ENCODE measurements around the gene CTSF.
A peak's percentile ranks its signal among the peaks of the same experiment; 100 is the strongest.
"Not testable (repeated sequence)": the region's sequence is repeated elsewhere in the genome, so short reads cannot be mapped to it uniquely, and the experiment has no call there.

Gene CTSF

GRCh38 chr11:66561178-66561974 lies 7.0 kb downstream of the CTSF start:
- intact Hi-C loops (cut with DNase I) = no loop called here
- no peak for DNase-seq

DNA sequence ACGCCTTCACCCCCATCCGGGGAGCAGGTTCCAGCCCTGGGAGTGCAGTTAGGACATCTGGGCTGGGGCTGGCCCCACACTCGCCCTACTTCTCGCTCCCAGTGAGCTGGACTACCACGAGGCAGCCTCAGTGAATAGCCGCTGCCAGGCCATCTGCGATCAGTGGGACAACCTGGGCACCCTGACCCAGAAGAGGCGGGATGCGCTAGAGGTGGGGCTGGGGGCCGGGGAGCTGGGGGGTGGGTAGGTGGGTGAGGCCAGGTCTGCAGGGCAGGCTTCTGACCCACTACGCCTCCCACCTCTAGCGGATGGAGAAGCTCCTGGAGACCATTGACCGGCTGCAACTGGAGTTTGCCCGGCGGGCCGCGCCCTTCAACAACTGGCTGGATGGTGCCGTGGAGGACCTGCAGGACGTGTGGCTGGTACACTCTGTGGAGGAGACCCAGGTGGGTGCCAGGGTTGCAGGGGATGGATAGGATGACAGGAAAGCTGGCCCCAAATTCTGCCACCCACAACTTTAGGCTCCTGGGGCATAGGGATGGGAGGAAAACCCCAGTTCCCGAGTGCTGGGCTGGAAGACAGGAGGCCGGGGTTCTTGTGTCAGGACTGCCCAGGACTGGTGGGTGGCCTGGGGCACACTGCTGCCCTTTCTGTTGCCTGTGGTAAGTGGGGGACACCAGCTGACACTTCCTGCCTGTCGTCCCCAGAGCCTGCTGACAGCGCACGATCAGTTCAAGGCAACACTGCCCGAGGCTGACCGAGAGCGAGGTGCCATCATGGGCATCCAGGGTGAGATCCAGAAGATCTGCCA lies 8.3 kb downstream of the CTSF start:
- DNase-seq = no peak
- intact Hi-C loops (cut with DNase I) = no loop called here

DNA sequence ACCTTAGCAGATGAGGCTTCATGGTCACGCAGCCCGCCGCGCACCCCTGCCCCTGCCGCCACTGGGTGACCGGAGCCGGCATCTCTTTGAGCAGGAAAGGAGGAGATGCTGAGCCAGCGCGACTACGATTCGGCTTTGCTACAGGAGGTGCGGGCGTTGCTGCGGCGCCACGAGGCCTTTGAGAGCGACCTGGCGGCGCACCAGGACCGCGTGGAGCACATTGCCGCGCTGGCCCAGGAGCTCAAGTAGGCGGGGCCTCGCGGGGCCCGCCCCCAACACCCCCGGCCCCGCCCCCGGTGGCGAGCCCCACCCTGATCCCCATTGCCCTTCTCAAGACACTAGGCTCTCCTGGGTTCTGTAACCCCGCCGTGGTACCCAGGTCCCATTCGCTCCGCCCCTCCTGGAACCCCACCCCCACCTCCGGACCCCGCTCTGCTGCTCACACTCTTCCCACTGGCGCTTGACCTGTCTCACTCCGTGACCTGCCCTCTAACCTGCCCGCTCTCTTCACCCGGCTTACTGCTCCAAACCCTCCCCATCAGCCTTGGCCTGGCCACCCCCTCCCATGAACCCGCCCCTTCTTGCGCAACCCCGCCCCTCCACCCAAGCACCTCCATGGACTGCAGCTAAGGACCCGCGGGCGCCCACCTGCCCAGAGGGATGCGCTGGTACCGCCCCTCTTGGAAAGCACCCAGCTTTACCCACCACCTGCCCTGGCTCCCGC lies 9.1 kb downstream of the CTSF start:
- DNase-seq = peak in 1 of 10 donors; percentile 89
- intact Hi-C loops (cut with DNase I) = no loop called here

DNA sequence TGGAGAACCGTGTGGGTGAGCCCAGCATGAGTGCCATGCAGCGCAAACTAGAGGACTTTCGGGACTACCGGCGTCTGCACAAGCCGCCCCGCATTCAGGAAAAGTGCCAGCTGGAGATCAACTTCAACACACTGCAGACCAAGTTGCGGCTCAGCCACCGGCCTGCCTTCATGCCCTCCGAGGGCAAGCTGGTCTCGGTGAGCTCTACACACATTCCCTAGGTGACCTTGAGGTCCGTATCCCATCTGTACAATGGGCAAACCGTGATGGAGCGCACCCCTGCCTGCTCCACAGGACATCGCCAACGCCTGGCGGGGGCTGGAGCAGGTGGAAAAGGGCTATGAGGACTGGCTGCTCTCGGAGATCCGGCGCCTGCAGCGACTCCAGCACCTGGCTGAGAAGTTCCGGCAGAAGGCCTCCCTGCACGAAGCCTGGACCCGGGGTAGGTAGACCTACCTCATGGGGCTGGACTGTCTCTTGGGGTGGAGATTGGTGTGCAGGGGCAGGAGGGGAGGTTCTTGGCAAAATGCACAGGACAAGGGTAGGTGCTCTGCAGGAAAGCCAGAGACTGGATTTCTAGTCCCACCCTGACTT lies 10.6 kb downstream of the CTSF start:
- no peak for DNase-seq
- intact Hi-C loops (cut with DNase I) = no loop called here

DNA sequence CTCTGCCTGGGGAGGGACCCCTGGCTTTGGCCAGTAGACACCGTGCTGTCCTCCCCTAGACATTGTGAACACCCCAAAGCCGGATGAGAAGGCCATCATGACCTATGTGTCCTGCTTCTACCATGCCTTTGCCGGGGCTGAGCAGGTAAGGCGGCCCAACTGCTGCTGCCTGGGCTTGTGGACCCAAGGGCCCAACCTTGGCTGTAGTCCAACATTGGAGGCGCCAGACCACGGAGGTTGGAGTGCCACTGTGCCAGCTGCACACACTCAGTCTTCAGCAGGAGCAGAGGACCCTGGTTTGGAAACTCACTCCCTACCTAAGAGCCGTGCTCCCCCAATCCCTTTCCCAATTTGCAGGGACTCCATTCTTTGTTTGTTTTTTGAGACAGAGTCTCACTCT lies 12.3 kb downstream of the CTSF start:
- intact Hi-C loops (cut with DNase I) = no loop called here
- no peak for DNase-seq

GRCh38 chr11:66555416-66555815 lies 13.0 kb downstream of the CTSF start:
- intact Hi-C loops (cut with DNase I) = no loop called here
- DNase-seq = no peak

DNA sequence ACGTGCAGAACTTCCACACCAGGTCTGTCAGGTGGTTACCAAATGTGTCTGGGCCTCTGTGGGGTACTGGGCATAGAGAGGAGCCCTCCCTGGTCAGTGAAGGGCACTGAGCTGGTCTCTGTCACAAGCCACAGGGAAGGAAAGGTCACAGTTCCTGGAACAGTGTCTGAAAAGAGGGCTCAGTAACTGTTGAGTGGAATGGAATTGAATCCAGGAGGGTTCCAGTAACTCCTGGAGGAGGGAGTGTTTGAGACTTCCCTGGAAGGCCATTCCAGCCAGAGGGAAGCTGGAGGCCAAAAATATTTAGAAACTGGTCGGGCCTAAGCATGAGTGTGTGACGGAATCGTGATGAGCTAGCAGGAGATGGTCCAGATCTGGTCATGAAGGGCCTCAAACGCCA lies 13.8 kb downstream of the CTSF start:
- no peak for DNase-seq
- intact Hi-C loops (cut with DNase I) = no loop called here

DNA sequence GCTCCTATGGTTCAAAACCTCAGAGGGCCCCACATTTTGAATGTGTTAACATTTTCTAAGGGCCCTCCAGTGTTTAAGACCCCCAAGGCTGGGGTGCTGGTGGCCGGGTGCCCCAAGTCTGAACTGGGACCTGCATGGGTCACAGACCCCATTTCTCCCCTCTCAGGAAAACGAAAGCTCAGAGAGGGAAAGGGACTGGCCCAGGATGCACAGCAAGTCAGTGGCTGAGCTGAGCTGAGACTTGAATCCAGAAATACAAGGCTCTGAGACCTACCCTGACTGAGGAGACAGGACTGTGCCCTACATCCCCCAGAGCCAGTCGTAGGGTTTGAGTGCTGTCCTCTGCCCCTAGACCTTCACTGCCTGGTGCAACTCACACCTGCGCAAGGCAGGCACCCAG lies 17.5 kb downstream of the CTSF start:
- no peak for DNase-seq
- intact Hi-C loops (cut with DNase I) = no loop called here

DNA sequence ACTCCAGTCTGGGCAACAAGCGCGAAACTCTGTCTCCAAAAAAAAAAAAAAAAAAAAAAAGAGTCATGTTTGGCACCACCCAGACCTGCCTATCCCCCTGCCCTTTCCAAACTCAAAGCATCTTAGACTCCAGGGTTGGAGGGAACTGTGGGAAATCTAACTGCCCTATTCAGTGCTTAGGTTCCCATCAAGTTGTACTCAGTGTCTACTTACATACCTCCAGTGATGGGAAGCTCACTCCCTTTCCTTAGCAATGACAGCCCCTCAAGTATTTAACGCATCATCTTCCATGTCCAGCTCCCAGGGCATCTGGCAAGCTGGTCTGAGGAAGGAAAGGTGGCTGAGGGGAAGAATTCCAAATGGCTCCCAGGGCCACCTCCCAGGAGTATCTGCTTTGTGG lies 18.7 kb downstream of the CTSF start:
- intact Hi-C loops (cut with DNase I) = no loop called here
- no peak for DNase-seq

DNA sequence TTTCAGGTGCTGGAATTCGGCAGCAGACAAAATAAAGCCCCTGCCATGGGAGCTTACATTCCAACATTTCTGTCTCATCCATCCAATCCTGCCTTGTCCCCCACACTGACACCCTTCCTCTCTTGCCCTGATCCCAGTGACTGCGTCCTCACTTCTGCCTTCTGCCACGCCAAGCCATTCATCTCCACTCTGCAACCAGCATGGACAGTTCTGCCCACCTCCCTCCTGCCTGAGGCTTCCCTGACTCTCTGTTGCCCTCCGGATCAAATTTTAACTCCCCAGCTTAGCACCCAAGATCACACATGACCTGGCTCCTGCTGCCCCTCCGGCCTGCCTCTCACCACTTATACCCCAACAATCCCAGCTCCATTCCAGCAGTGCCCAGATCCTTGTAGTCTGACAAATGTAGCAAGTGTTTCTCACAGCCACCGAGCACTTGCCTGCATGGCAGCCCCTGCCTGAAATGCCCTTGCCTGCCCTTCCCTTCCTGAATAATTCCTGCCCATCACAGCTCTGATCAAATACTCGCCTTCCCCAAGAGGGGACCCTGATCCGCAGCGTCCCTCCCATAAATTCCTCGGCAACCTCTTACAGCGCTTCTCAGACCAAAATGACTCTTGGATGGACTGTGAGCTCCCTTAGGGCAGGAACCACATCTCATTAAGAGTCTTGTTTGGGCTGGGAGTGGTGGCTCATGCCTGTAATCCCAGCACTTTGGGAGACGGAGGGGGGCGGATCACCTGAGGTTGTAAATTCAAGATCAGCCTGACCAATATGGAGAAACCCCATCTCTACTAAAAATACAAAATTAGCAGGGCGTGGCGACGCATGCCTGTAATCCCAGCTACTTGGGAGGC lies 19.4 kb downstream of the CTSF start:
- intact Hi-C loops (cut with DNase I) = no loop called here
- no peak for DNase-seq

- no peak for DNase-seq
- intact Hi-C loops (cut with DNase I) = no loop called here
Measured at GRCh38 chr11:66548041-66548440, 20.4 kb downstream of the CTSF start.

DNA sequence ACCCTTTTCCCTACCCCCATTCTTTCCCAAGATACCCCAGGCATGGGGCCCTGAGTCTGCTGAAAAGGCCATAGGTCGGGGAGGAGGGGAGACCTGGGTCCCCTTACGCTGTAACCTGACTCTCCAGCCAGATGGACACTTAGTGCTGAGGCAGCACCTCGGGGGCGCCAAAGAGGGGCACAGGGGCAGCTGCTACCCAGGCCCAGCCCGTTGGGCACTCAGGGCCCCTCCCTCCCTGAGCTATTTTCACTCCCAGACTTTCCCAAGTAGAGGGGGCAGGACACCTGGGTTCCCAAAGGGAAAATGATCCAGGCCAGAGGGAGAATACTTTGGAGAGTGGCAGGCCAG lies 20.8 kb downstream of the CTSF start:
- intact Hi-C loops (cut with DNase I) = no loop called here

DNA sequence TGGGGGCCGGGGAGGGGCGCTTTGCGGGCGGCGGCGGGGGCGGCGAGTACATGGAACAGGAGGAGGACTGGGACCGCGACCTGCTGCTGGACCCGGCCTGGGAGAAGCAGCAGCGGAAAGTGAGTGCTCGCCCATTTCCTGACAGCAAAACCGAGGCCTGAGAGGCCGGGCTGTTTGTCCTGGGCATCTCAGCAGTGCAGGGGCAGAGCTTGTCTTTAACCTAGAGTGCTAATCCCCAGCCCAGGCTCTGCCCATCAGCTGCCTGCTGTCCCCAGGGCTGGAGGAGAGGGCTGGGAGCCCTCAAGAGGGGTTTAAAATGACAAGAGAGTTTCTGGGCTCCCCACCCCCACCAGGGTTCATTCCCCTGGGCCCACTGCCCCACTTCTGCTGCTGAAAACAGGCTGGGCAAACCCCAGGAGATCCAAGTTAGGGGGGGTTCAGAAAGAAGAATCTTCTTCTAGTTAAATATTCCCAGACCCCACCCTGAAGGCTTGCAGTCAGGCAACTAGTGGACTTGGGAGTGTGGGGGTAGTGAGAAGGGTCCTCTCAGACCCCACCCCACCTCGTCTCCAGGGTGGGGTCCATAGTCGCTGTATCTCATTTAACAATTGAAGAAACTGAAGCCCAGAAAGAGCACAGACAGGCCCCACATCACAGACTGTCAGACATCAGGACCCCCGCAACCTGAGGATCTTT lies 21.3 kb downstream of the CTSF start:
- no peak for DNase-seq
- intact Hi-C loops (cut with DNase I) = no loop called here

More for the DNA sequence above, 20.8 kb downstream of the CTSF start:
- DNase-seq = no peak

GRCh38 chr11:66546368-66546965 lies 21.9 kb downstream of the CTSF start, which contains the start of gene ACTN3:
Gene ACTN3 (plus strand): TSS chr11:66546903. CDS start chr11:66546938, 35 bp downstream.
- no peak for DNase-seq
- intact Hi-C loops (cut with DNase I) = no loop called here

GRCh38 chr11:66545701-66546367 lies 22.6 kb downstream of the CTSF start, which contains the start of gene ZDHHC24:
Gene ZDHHC24 (minus strand): TSS chr11:66546048. CDS start chr11:66546003, 45 bp downstream.
- peak; percentile 92 to 100 (median 98) for DNase-seq
- intact Hi-C loops (cut with DNase I) = no loop called here

DNA sequence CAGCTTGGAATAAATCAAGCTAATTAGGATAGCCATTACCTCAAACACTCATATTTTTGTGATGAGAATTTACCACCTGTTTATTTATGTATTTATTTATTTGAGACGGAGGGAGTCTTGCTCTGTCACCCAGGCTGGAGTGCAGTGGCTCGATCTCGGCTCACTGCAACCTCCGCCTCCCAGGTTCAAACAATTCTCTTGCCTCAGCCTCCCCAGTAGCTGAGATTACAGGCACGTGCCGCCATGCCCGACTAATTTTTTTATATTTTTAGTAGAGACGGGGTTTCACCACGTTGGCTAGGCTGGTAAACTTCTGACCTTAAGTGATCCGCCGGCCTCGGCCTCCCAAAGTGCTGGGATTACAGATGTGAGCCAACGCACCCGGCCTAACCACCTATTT lies 23.5 kb downstream of the CTSF start:
- not testable (repeated sequence) for DNase-seq

DNA sequence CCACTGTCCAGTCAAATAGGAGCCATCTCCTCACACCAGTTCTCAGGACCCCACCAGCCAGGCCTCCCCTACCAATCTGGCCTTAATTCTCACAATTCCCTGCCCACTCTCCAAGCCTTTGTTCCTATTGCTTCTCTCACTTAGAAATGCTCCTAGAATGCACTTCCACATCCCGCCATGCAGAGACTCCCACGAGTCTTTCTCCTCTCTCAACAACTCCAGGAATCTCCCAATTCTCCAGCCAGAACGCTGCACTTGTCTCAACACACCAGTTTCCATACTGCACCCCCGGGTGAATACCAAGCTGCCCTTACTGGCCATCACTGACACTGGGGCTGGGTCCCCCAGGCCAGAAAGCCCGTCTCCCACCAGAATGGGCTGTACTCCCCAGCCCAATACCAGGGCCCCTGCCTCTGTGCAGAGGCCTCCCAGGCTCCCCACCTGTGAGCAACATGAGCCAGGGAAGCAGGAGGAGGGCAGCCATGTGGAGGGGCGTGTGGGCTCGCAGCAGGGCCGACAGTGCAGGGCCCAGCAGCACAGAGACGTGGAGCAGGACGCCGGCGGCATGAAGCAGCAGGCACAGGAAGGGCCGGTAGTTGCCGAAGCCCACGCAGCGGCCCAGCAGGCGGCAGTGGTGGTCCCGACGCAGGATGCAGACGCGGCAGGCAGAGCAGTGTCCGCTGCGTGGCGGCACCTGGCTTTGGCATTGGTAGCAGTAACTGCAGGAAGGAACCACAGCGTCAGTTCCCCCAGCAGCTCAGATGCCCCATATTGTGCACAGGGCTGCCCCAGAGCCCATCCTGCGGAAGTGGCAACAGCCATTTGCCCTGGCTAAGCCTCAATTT lies 24.9 kb downstream of the CTSF start:
- intact Hi-C loops (cut with DNase I) = no loop called here
- DNase-seq = peak in 8 of 10 donors; percentile 36 to 92 (median 65)

More for the DNA sequence above, 23.5 kb downstream of the CTSF start:
- intact Hi-C loops (cut with DNase I) = not testable (repeated sequence)
